MM.1S (cell line): ENCODE measurements around the gene ARHGAP30.

Source experiments
- DNase-seq: peaks from one replicate; pipeline ENCODE4 v3.0.0-alpha.2; 2015
- H2AFZ ChIP-seq: fragments of 300-600 bp; sonication (generic); 2 replicates; pipeline ENCODE4 v1.6.0; 2016; ENCODE audit warnings: antibody characterized with exemption, low read length
- H3F3A ChIP-seq: fragments of 300-600 bp; sonication (generic); 2 replicates; pipeline ENCODE4 v1.6.1; 2016; ENCODE audit warnings: mild to moderate bottlenecking, antibody characterized with exemption, low read length, moderate library complexity, mixed read lengths; ENCODE audit not compliant: insufficient read depth
- H3K27ac ChIP-seq: fragments of 300-600 bp; sonication (generic); 2 replicates; pipeline ENCODE4 v1.5.1; 2016; ENCODE audit warnings: mild to moderate bottlenecking, low read length
- H3K27me3 ChIP-seq: fragments of 300-600 bp; sonication (generic); replicated peaks from 2 replicates; pipeline ENCODE4 v1.6.0; 2016; ENCODE audit warnings: low read length; ENCODE audit not compliant: insufficient read depth
- H3K36me3 ChIP-seq: fragments of 300-600 bp; sonication (generic); replicated peaks from 2 replicates; pipeline ENCODE4 v1.6.1; 2016; ENCODE audit warnings: mild to moderate bottlenecking, low read length, mixed read lengths; ENCODE audit not compliant: insufficient read depth
- H3K4me1 ChIP-seq: fragments of 300-600 bp; sonication (generic); 2 replicates; pipeline ENCODE4 v1.6.1; 2016; ENCODE audit warnings: low read length, mixed read lengths
- H3K4me2 ChIP-seq: fragments of 300-600 bp; sonication (generic); 2 replicates; pipeline ENCODE4 v1.6.0; 2016; ENCODE audit warnings: low read depth, low read length
- H3K4me3 ChIP-seq: fragments of 300-600 bp; sonication (generic); 2 replicates; pipeline ENCODE4 v1.5.1; 2016; ENCODE audit warnings: low read length, mixed read lengths
- H3K79me2 ChIP-seq: fragments of 300-600 bp; sonication (generic); 2 replicates; pipeline ENCODE4 v1.6.1; 2016; ENCODE audit warnings: mixed run types, low read length, mixed read lengths
- H3K9ac ChIP-seq: fragments of 300-600 bp; sonication (generic); 2 replicates; pipeline ENCODE4 v1.6.1; 2016; ENCODE audit warnings: low read length, mixed read lengths
- H3K9me2 ChIP-seq: fragments of 300-600 bp; sonication (generic); replicated peaks from 2 replicates; pipeline ENCODE4 v1.6.1; 2016; ENCODE audit warnings: mild to moderate bottlenecking, low read length, mixed read lengths; ENCODE audit not compliant: insufficient read depth
- H3K9me3 ChIP-seq: fragments of 300-600 bp; sonication (generic); replicated peaks from 2 replicates; pipeline ENCODE4 v1.6.1; 2016; ENCODE audit warnings: mild to moderate bottlenecking, low read length, mixed read lengths; ENCODE audit not compliant: insufficient read depth
- H4K20me1 ChIP-seq: fragments of 300-600 bp; sonication (generic); 2 replicates; pipeline ENCODE4 v1.6.1; 2016; ENCODE audit warnings: mild to moderate bottlenecking, low read length, moderate library complexity, mixed read lengths; ENCODE audit not compliant: insufficient read depth
- EZH2 ChIP-seq: fragments of 300-600 bp; sonication (generic); optimal IDR thresholded peaks from 2 replicates; pipeline ENCODE3; 2017; ENCODE audit warnings: low read depth, mild to moderate bottlenecking, antibody characterized with exemption, low read length, mixed read lengths
- EZH2phosphoT487 ChIP-seq: fragments of 300-600 bp; sonication (generic); IDR thresholded peaks from 2 replicates; pipeline ENCODE4 v1.6.1; 2018; ENCODE audit warnings: antibody characterized with exemption, low read length
- TF ChIP-seq, protein P1 (sequence below): fragments of 300-600 bp; sonication (generic); IDR thresholded peaks from 2 replicates; pipeline ENCODE4 v1.5.1; 2016; ENCODE audit warnings: antibody characterized with exemption, low read length, mixed read lengths

ARHGAP30 gene

DNA sequence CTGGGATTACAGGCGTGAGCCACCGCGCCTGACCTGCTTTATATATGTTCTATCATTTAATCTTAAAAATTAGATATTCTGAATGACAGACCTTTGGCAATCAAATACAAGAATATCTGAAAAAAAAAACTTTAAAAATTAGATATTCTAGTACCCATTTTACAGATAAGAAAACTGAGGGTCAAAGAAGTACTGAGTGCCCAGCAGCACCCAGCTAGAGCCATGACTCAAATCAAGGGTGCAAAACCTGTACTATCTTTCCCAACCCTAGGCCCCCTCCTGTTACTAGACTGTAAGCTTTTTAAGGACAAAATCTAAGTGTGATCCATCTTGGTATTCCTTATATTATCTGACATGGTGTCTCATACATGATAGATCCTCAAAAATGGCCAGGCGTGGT, 8.3 kb downstream of the ARHGAP30 start:
- H3K9ac ChIP-seq = no peak overlapping the region
- no peaks in the 10 kb centered on the region for H3K9me3 ChIP-seq
- H3K79me2 ChIP-seq = peaks cover 89% of the 10 kb centered on the region
- DNase-seq = no peak
- no peak for TF ChIP-seq EZH2phosphoT487
- TF ChIP-seq EZH2 = no peak
- TF ChIP-seq, protein P1, sequence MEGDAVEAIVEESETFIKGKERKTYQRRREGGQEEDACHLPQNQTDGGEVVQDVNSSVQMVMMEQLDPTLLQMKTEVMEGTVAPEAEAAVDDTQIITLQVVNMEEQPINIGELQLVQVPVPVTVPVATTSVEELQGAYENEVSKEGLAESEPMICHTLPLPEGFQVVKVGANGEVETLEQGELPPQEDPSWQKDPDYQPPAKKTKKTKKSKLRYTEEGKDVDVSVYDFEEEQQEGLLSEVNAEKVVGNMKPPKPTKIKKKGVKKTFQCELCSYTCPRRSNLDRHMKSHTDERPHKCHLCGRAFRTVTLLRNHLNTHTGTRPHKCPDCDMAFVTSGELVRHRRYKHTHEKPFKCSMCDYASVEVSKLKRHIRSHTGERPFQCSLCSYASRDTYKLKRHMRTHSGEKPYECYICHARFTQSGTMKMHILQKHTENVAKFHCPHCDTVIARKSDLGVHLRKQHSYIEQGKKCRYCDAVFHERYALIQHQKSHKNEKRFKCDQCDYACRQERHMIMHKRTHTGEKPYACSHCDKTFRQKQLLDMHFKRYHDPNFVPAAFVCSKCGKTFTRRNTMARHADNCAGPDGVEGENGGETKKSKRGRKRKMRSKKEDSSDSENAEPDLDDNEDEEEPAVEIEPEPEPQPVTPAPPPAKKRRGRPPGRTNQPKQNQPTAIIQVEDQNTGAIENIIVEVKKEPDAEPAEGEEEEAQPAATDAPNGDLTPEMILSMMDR = no peak
- H3K4me2 ChIP-seq = peak overlapping the region; percentile 64; the same call in 1 of the 2 replicates
- no peaks in the 10 kb centered on the region for H4K20me1 ChIP-seq
- peak overlapping the region; percentile 86; the same call in 1 of the 2 replicates for H3K27ac ChIP-seq
- H2AFZ ChIP-seq = no peak overlapping the region
- no peaks in the 10 kb centered on the region for H3K9me2 ChIP-seq
- no peaks in the 10 kb centered on the region for H3K27me3 ChIP-seq
- H3F3A ChIP-seq = peaks cover 35% of the 10 kb centered on the region
- peaks cover 43% of the 10 kb centered on the region for H3K4me1 ChIP-seq
- H3K4me3 ChIP-seq = no peak overlapping the region
- H3K36me3 ChIP-seq = peaks cover 8% of the 10 kb centered on the region

GRCh38 chr1:161059293-161059692, 10.4 kb downstream of the ARHGAP30 start:
- Histone ChIP-seq H3K4me2 (peak overlapping the region; percentile 64; the same call in 1 of the 2 replicates), H3K9ac (peak overlapping the region; percentile 49; the same call in 1 of the 2 replicates), H3K27me3 (no peaks in the 10 kb centered on the region), H3K4me3 (no peak overlapping the region), H3K4me1 (peaks cover 31% of the 10 kb centered on the region), H3K79me2 (peaks cover 86% of the 10 kb centered on the region), H2AFZ (no peak overlapping the region), H4K20me1 (no peaks in the 10 kb centered on the region), H3K27ac (peak overlapping the region; percentile 86), H3F3A (peaks cover 29% of the 10 kb centered on the region), H3K9me2 (no peaks in the 10 kb centered on the region), H3K9me3 (no peaks in the 10 kb centered on the region), H3K36me3 (peaks cover 21% of the 10 kb centered on the region)
- TF ChIP-seq, protein P1 = no peak
- TF ChIP-seq EZH2phosphoT487 (no peak), EZH2 (no peak)
- no peak for DNase-seq

DNA sequence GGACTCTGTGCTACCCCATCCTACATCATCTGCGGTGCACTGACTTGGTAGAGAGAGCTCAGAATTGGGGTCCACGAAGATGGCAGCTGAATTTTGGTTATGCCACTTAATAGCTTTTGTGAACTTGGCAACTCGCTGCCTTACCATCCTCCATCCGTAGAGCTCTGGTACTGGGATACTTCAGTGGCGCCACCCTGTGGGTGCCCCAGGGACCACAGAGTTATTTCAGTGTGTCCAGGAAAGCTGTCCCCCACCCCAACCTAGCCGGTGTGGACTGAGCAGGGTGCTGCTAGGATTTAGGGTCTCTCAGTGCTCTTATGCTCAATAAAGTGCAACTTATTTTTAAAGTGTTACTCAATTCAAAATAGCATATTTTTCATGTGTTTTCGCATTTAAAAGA, 14.9 kb downstream of the ARHGAP30 start:
- Histone ChIP-seq H3K9me3 (no peaks in the 10 kb centered on the region), H2AFZ (no peak overlapping the region), H3K9ac (no peak overlapping the region), H3K9me2 (no peaks in the 10 kb centered on the region), H3K36me3 (peaks cover 36% of the 10 kb centered on the region), H3K4me3 (no peak overlapping the region), H3K4me2 (no peak overlapping the region), H3K27me3 (no peaks in the 10 kb centered on the region), H3F3A (peaks cover 5% of the 10 kb centered on the region), H3K27ac (no peak overlapping the region), H3K4me1 (peaks cover 7% of the 10 kb centered on the region), H3K79me2 (peaks cover 47% of the 10 kb centered on the region), H4K20me1 (no peaks in the 10 kb centered on the region)
- TF ChIP-seq EZH2phosphoT487 (no peak), EZH2 (no peak)
- TF ChIP-seq, protein P1 = peak; percentile 55
- no peak for DNase-seq
